H1 (cell line): ENCODE measurements around the gene AQP2. TPM values are rescaled to one million over a fixed set of nuclear protein-coding genes. Genes with fewer than 3 reads are reported as not detected.

Experiments used
- CTCF ChIA-PET: fragments of 300-600 bp; sonication (Branson Sonifier 250); formaldehyde crosslinking; loops from one replicate; lab custom pipeline; 2021; ENCODE audit not compliant: partially characterized antibody; lab: Charles Lee
- POLR2A ChIA-PET: fragments of 300-600 bp; sonication (Branson Sonifier 250); formaldehyde crosslinking; loops from one replicate; lab custom pipeline; 2021; ENCODE audit warnings: inconsistent platforms; ENCODE audit not compliant: partially characterized antibody; lab: Charles Lee
- DNase-seq, 2 experiments: peaks; one replicate each; pipeline versions ENCODE4 v3.0.0 to v3.0.0-alpha.2; 2010 to 2022; ENCODE audit warnings: low spot score in 2 of 2, low read depth in 1 of 2, mixed read lengths in 1 of 2
- FAIRE-seq: peaks from 2 replicates; lab custom pipeline; 2011; peaks lifted over from hg19 to GRCh38; lab: Jason Lieb, UNC
- H2AFZ ChIP-seq: 2 replicates; pipeline ENCODE4 v1.8.1; 2012; ENCODE audit warnings: low read length, inconsistent platforms
- H2AK5ac ChIP-seq: 2 replicates; pipeline ENCODE4 v1.6.1; 2013; ENCODE audit warnings: low read depth, low read length
- H2BK120ac ChIP-seq: replicated peaks from 2 replicates; pipeline ENCODE3; 2013; ENCODE audit warnings: low read depth, low read length, inconsistent platforms
- H2BK12ac ChIP-seq: 2 replicates; pipeline ENCODE4 v1.6.1; 2013; ENCODE audit warnings: low read depth, low read length
- H2BK15ac ChIP-seq: 2 replicates; pipeline ENCODE4 v1.6.1; 2013; ENCODE audit warnings: low read length
- H2BK20ac ChIP-seq: 2 replicates; pipeline ENCODE4 v1.6.1; 2013; ENCODE audit warnings: low read length
- H2BK5ac ChIP-seq: 2 replicates; pipeline ENCODE4 v1.6.1; 2013; ENCODE audit warnings: low read depth, low read length
- H3K14ac ChIP-seq: 2 replicates; pipeline ENCODE4 v1.6.1; 2013; ENCODE audit warnings: inconsistent platforms; ENCODE audit not compliant: insufficient read length
- H3K18ac ChIP-seq: 2 replicates; pipeline ENCODE4 v1.6.1; 2013; ENCODE audit warnings: low read length; ENCODE audit errors: extremely low read depth
- H3K23ac ChIP-seq: 2 replicates; pipeline ENCODE4 v1.6.1; 2013; ENCODE audit warnings: inconsistent platforms; ENCODE audit not compliant: insufficient read length
- H3K23me2 ChIP-seq: 2 replicates; pipeline ENCODE4 v1.6.1; 2013; ENCODE audit warnings: low read depth, low read length
- H3K27ac ChIP-seq: 2 replicates; pipeline ENCODE4 v1.6.1; 2011; ENCODE audit warnings: low read depth, low read length, inconsistent platforms
- H3K27me3 ChIP-seq, 4 experiments: replicated peaks in 1 of 4; 1 replicate in 1 of 4; 2 replicates in 3 of 4; pipeline versions ENCODE4 v1.6.1 to v1.8.1; 2011 to 2013; ENCODE audit warnings: low read length in 3 of 4, mild to moderate bottlenecking in 3 of 4, inconsistent platforms in 2 of 4, mixed read lengths in 2 of 4, moderate library complexity in 1 of 4; ENCODE audit not compliant: control insufficient read depth in 3 of 4, insufficient read depth in 3 of 4; ENCODE audit errors: extremely low read depth in 1 of 4
- H3K36me3 ChIP-seq, 4 experiments: 2 replicates each; pipeline versions ENCODE4 v1.6.1 to v1.8.1; 2011 to 2013; ENCODE audit warnings: mild to moderate bottlenecking in 4 of 4, low read length in 3 of 4, moderate library complexity in 2 of 4, control low read depth in 1 of 4, inconsistent platforms in 1 of 4; ENCODE audit not compliant: insufficient read depth in 4 of 4, control insufficient read depth in 2 of 4
- H3K4ac ChIP-seq: replicated peaks from 2 replicates; pipeline ENCODE3; 2013; ENCODE audit warnings: low read length, low read depth, mixed read lengths, inconsistent platforms; ENCODE audit not compliant: insufficient read length
- H3K4me1 ChIP-seq, 4 experiments: replicated peaks in 1 of 4; 1 replicate in 1 of 4; 2 replicates in 3 of 4; pipeline versions ENCODE4 v1.6.1 to v1.8.1; 2011 to 2013; ENCODE audit warnings: low read length in 3 of 4, inconsistent platforms in 2 of 4, mixed read lengths in 1 of 4; ENCODE audit not compliant: insufficient read depth in 4 of 4, control insufficient read depth in 3 of 4
- H3K4me2 ChIP-seq, 2 experiments: 2 replicates each; pipeline versions ENCODE4 v1.6.1 to v1.8.1; 2011 to 2013; ENCODE audit warnings: low read depth in 2 of 2, low read length in 2 of 2, control low read depth in 1 of 2, inconsistent platforms in 1 of 2, mild to moderate bottlenecking in 1 of 2; ENCODE audit not compliant: insufficient read depth in 1 of 2
- H3K4me3 ChIP-seq, 4 experiments: fragments of 200-600, 300-600 bp in 1 of 4; sonication (generic), shearing (Covaris generic), sonication (Bioruptor Twin) in 1 of 4; 2 replicates each; pipeline versions ENCODE4 v1.5.1 to v1.8.1; 2011 to 2016; ENCODE audit warnings: low read length in 4 of 4, low read depth in 3 of 4, control low read depth in 2 of 4, inconsistent platforms in 2 of 4, mild to moderate bottlenecking in 2 of 4, mixed read lengths in 1 of 4, moderate library complexity in 1 of 4; ENCODE audit not compliant: insufficient read depth in 2 of 4; ENCODE audit errors: extremely low read depth in 1 of 4
- H3K56ac ChIP-seq: replicated peaks from 2 replicates; pipeline ENCODE3; 2013; ENCODE audit warnings: low read depth, mild to moderate bottlenecking, mixed read lengths, low read length, inconsistent platforms; ENCODE audit not compliant: insufficient read length
- H3K79me1 ChIP-seq: 2 replicates; pipeline ENCODE4 v1.6.1; 2013; ENCODE audit warnings: low read depth, low read length, control low read depth
- H3K79me2 ChIP-seq, 2 experiments: 2 replicates each; pipeline versions ENCODE4 v1.6.1 to v1.8.1; 2012 to 2013; ENCODE audit warnings: low read length in 2 of 2, mild to moderate bottlenecking in 2 of 2, inconsistent platforms in 1 of 2; ENCODE audit not compliant: insufficient read depth in 2 of 2, control insufficient read depth in 1 of 2
- H3K9ac ChIP-seq, 4 experiments: replicated peaks in 1 of 4; 1 replicate in 1 of 4; 2 replicates in 3 of 4; pipeline versions ENCODE4 v1.6.1 to v1.8.1; 2011 to 2013; ENCODE audit warnings: low read depth in 3 of 4, low read length in 3 of 4, control low read depth in 2 of 4, mild to moderate bottlenecking in 2 of 4, moderate library complexity in 2 of 4, inconsistent platforms in 1 of 4; ENCODE audit errors: extremely low read depth in 1 of 4
- H3K9me3 ChIP-seq, 2 experiments: 2 replicates each; pipeline versions ENCODE4 v1.6.1 to v1.8.1; 2012 to 2013; ENCODE audit warnings: mild to moderate bottlenecking in 2 of 2, moderate library complexity in 2 of 2, control low read depth in 1 of 2, inconsistent platforms in 1 of 2, low read depth in 1 of 2, low read length in 1 of 2, mixed read lengths in 1 of 2; ENCODE audit not compliant: insufficient read depth in 2 of 2
- H4K20me1 ChIP-seq, 2 experiments: replicated peaks in 1 of 2; 2 replicates each; pipeline versions ENCODE3 to v1.8.1; 2011 to 2013; ENCODE audit warnings: inconsistent platforms in 2 of 2, low read length in 2 of 2, mild to moderate bottlenecking in 1 of 2; ENCODE audit not compliant: insufficient read depth in 2 of 2, control insufficient read depth in 1 of 2
- H4K5ac ChIP-seq: 2 replicates; pipeline ENCODE4 v1.6.1; 2013; ENCODE audit warnings: low read length, low read depth, mixed read lengths, inconsistent platforms; ENCODE audit not compliant: insufficient read length
- H4K8ac ChIP-seq: 2 replicates; pipeline ENCODE4 v1.8.0; 2013; ENCODE audit warnings: mild to moderate bottlenecking, moderate library complexity, low read length, inconsistent platforms; ENCODE audit not compliant: insufficient read depth; ENCODE audit errors: extremely low read depth
- H4K91ac ChIP-seq: replicated peaks from 2 replicates; pipeline ENCODE3; 2013; ENCODE audit warnings: low read length, mixed read lengths, inconsistent platforms; ENCODE audit not compliant: insufficient read length
- CEBPB ChIP-seq: IDR thresholded peaks from 2 replicates; pipeline ENCODE4 v1.6.1; 2012; ENCODE audit warnings: low read depth, low read length
- CHD1 ChIP-seq: IDR thresholded peaks from 2 replicates; pipeline ENCODE4 v1.6.1; 2012; ENCODE audit warnings: low read depth, low read length, improper control_type of control experiment
- CTBP2 ChIP-seq: IDR thresholded peaks from 2 replicates; pipeline ENCODE4 v1.7.0; 2011; ENCODE audit warnings: borderline replicate concordance, mild to moderate bottlenecking, moderate library complexity, mixed read lengths, low read length; ENCODE audit not compliant: insufficient read depth, insufficient read length
- EGR1 ChIP-seq: IDR thresholded peaks from 2 replicates; pipeline ENCODE4 v1.6.1; 2011; ENCODE audit warnings: low read depth, low read length, borderline replicate concordance
- HDAC2 ChIP-seq, 2 experiments: fragments of 300-600 bp in 1 of 2; sonication (generic) in 1 of 2; IDR thresholded peaks; 2 replicates each; pipeline ENCODE4 v1.6.1; 2011 to 2012; ENCODE audit warnings: low read depth in 2 of 2, low read length in 2 of 2, mild to moderate bottlenecking in 2 of 2, moderate library complexity in 2 of 2, borderline replicate concordance in 1 of 2, inconsistent platforms in 1 of 2
- HDAC6 ChIP-seq: IDR thresholded peaks from one replicate; pipeline ENCODE4 v1.7.1; 2012; ENCODE audit warnings: low read depth, mild to moderate bottlenecking, inconsistent platforms, low read length, moderate library complexity
- JUN ChIP-seq: IDR thresholded peaks from 2 replicates; pipeline ENCODE4 v1.6.1; 2011; ENCODE audit warnings: low read depth, mild to moderate bottlenecking, improper control_type of control experiment, low read length
- NANOG ChIP-seq: IDR thresholded peaks from 2 replicates; pipeline ENCODE4 v1.6.1; 2011; ENCODE audit warnings: low read length, low read depth, mild to moderate bottlenecking, inconsistent platforms; ENCODE audit not compliant: insufficient read depth, poor library complexity, severe bottlenecking
- RXRA ChIP-seq: IDR thresholded peaks from 2 replicates; pipeline ENCODE4 v1.6.1; 2011; ENCODE audit warnings: low read depth, mild to moderate bottlenecking, low read length, moderate library complexity; ENCODE audit not compliant: insufficient read depth
- SIRT6 ChIP-seq: IDR thresholded peaks from one replicate; pipeline ENCODE4 v1.7.1; 2012; ENCODE audit warnings: low read length, inconsistent platforms
- SUZ12 ChIP-seq: fragments of 200-600 bp; sonication (generic); IDR thresholded peaks from 2 replicates; pipeline ENCODE4 v1.6.1; 2012; ENCODE audit warnings: mild to moderate bottlenecking, inconsistent platforms, low read length, moderate library complexity, mixed read lengths
- TAF1 ChIP-seq: IDR thresholded peaks from 2 replicates; pipeline ENCODE4 v1.6.1; 2011; ENCODE audit warnings: mild to moderate bottlenecking, low read depth, low read length
- TBP ChIP-seq: IDR thresholded peaks from 2 replicates; pipeline ENCODE4 v1.6.1; 2011; ENCODE audit warnings: low read depth, low read length, improper control_type of control experiment
- TEAD4 ChIP-seq: IDR thresholded peaks from 2 replicates; pipeline ENCODE4 v1.6.1; 2012; ENCODE audit warnings: low read depth, low read length, inconsistent platforms, mixed read lengths
- ZNF274 ChIP-seq: IDR thresholded peaks from 2 replicates; pipeline ENCODE4 v1.7.0; 2012; ENCODE audit warnings: low read length, borderline replicate concordance; ENCODE audit errors: extremely low read depth
- WGBS, 2 experiments: shearing (Covaris generic) in 1 of 2; methylation state at CpG; one replicate each; pipeline versions ENCODE4 v1.1.6 to v1.1.7; 2013 to 2015; ENCODE audit warnings: low lambda C conversion rate in 2 of 2, mixed read lengths in 2 of 2, inconsistent platforms in 1 of 2, low coverage in 1 of 2, missing lambda C conversion rate in 1 of 2; ENCODE audit not compliant: insufficient replicate concordance in 2 of 2, insufficient coverage in 1 of 2, insufficient read length in 1 of 2; ENCODE audit errors: extremely low coverage in 1 of 2, missing lambda C conversion rate in 1 of 2; 5-methylcytosine and 5-hydroxymethylcytosine counted together
- polyA plus RNA-seq, 7 experiments: library from polyadenylated mRNA; depleted of rRNA in 3 of 7; stranded (reverse) in 5 of 7; unstranded in 2 of 7; fragments of >200 nt in 5 of 7; fragments of 200-250 nt in 2 of 7; gene quantifications; 1 replicate in 5 of 7; 2 replicates in 1 of 7; 4 replicates in 1 of 7; pipeline versions ENCODE4 v1.2.1 to v1.2.3, GENCODE V29; 2011 to 2013; ENCODE audit warnings: missing spikeins in 2 of 7, mixed read lengths in 2 of 7
- total RNA-seq: library from RNA; stranded (reverse); fragmentation: NEBNext Ultra II Directional; extraction: Animal tissue kit (Norgen Biotek cat#: 25700); gene quantifications from 2 replicates; pipeline ENCODE4 v1.2.1, GENCODE V29; 2021

Gene AQP2
- total and polyA plus RNA-seq, 2 of the 8 experiments (the other 6 are each of a cell fraction or from before 2014, with no cell fraction given), result not detected

DNA sequence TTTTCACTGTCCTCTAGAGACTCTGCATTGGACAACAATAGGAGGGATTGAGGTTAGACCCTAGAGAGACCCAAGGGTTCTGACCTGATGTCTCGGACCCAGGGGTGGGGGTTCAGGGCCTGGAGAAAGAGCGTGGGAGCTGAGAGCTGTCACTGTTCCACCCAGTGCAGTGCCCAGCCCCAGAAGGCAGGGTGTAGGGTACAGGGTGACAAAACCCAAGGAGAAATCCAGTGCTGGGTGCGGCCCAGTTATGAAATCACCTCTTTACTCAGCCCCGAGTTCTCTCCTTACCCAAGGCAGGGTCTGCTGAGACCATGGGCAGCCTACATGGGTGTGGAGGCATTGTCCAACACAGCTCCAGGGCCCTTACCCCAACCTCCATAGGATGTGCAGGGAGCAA lies 2.6 kb downstream of the AQP2 start:
- Histone ChIP-seq H3K9me3 (no peaks in the 10 kb centered on the region), H2AFZ (no peak overlapping the region), H3K56ac (no peak overlapping the region), H3K23me2 (no peaks in the 10 kb centered on the region; the same call in 1 of the 2 replicates), H3K4ac (no peak overlapping the region), H3K4me3 (no peak overlapping the region), H3K4me1 (peaks cover 0 to 8% (median 4%) of the 10 kb centered on the region in 4 experiments; a peak in 3 of 7 replicates), H3K4me2 (no peak overlapping the region), H2BK15ac (0 out of 2 replicates have a peak overlapping the region, but pooled peaks have one; percentile 88), H3K79me1 (no peaks in the 10 kb centered on the region), H2AK5ac (no peak overlapping the region), H4K5ac (no peak overlapping the region), H3K9ac (no peak overlapping the region), H3K27me3 (peaks cover 0 to 31% (median 21%) of the 10 kb centered on the region in 4 experiments; a peak in 6 of 7 replicates), H4K91ac (no peak overlapping the region), H3K27ac (no peak overlapping the region), H2BK20ac (no peak overlapping the region), H2BK120ac (no peak overlapping the region), H2BK5ac (no peak overlapping the region), H4K20me1 (no peaks in the 10 kb centered on the region), H3K79me2 (no peaks in the 10 kb centered on the region), H2BK12ac (no peak overlapping the region), H3K36me3 (no peaks in the 10 kb centered on the region), H3K23ac (no peak overlapping the region), H4K8ac (peak overlapping the region; percentile 20; the same call in 1 of the 2 replicates), H3K14ac (no peak overlapping the region), H3K18ac (no peak overlapping the region)
- POLR2A ChIA-PET, result no interaction called here
- 95% methylated on average over 4 of the region's 4 CpGs; no CpG with 5 or more reads in 1 of the 2 experiments for WGBS, 2 experiments
- no peak for FAIRE-seq
- no peak for DNase-seq
- CTCF ChIA-PET, result interaction anchor here (0.6 to 7.8 kb wide), 5 partner anchors 10 to 176 kb away, joined by 3 to 86 read pairs (median 5); no protein-coding TSS in a partner anchor
- TF ChIP-seq TEAD4, result no peak
- no peak for TF ChIP-seq CTBP2
- TF ChIP-seq HDAC2 (IDR thresholded peaks at IDR 0.05; ENCODE audit: borderline replicate concordance in 1 of 2, low read depth in 2 of 2, low read length in 2 of 2), result no peak
- TF ChIP-seq SUZ12, result no peak
- TF ChIP-seq CHD1, result no peak
- no peak for TF ChIP-seq NANOG
- TF ChIP-seq TBP, result no peak
- TF ChIP-seq JUN, result no peak
- no peak for TF ChIP-seq HDAC6
- no peak for TF ChIP-seq CEBPB
- TF ChIP-seq TAF1, result no peak
- TF ChIP-seq ZNF274, result no peak
- no peak for TF ChIP-seq RXRA
- TF ChIP-seq EGR1, result no peak
- no peak for TF ChIP-seq SIRT6
